ENCODE measurements around the gene FAT1.

FAT1 gene

DNA sequence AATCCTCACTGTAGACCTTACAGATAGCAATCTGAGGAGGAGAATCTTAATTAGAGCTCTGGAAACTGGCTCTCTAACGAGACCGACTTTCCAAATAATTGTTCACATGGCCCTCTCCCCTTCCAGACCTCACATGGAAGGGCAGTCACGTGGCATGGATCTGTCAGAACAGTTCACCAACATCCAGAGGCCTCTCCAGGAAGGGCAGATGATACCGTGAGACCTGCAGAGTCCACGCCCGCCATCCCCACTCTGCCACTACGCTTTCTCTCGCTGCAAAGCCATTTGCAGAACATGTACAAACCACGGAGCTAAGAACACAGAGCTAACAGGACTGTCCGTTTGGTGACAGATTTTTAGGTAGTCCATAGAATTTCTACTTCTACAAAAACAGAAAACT is 20.7 kb downstream of the FAT1 start:
- TF ChIP-seq CTCF (IDR thresholded peaks at IDR 0.05; ENCODE audit: low read depth, low read length, missing control alignments) = no peak
- in situ Hi-C loops (cut with HindIII; ENCODE audit: low sequenced_read_pairs) = no loop called here
- DNase-seq (ENCODE audit: low read depth) = no peak
- H3K4me3 ChIP-seq (ENCODE audit: low read depth, low read length) = no peak overlapping the region

GRCh38 chr4:186702297-186702696 is 21.4 kb downstream of the FAT1 start:
- no peak overlapping the region for H3K4me3 ChIP-seq (ENCODE audit: low read depth, low read length)
- no peak for DNase-seq (ENCODE audit: low read depth)
- TF ChIP-seq CTCF (IDR thresholded peaks at IDR 0.05; ENCODE audit: low read depth, low read length, missing control alignments) = no peak
- in situ Hi-C loops (cut with HindIII; ENCODE audit: low sequenced_read_pairs) = no loop called here

DNA sequence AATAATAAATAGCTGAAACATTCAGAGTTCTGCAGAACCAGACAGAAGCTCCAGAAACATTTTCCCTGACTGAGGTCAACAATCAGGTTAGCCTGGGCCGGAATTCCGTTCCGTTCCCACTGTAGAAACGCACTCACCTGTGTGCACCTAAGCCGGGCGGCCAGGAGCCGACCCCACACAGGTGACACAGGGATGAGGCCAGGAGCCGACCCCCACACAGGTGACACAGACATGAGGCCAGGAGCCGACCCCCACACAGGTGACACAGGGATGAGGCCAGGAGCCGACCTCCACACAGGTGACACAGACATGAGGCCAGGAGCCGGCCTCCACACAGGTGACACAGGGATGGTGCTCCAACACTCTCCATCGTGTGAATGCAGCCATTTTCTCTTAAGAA is 21.9 kb downstream of the FAT1 start:
- H3K4me3 ChIP-seq (ENCODE audit: low read depth, low read length) = no peak overlapping the region
- TF ChIP-seq CTCF (IDR thresholded peaks at IDR 0.05; ENCODE audit: low read depth, low read length, missing control alignments) = no peak
- DNase-seq (ENCODE audit: low read depth) = no peak
- in situ Hi-C loops (cut with HindIII; ENCODE audit: low sequenced_read_pairs) = no loop called here

- peak; percentile 62 for DNase-seq (ENCODE audit: low read depth)
- H3K4me3 ChIP-seq (ENCODE audit: low read depth, low read length) = peak overlapping the region; percentile 7
- TF ChIP-seq CTCF (IDR thresholded peaks at IDR 0.05; ENCODE audit: low read depth, low read length, missing control alignments) = no peak
- in situ Hi-C loops (cut with HindIII; ENCODE audit: low sequenced_read_pairs) = no loop called here
Observed at GRCh38 chr4:186701273-186701672, 22.4 kb downstream of the FAT1 start.

DNA sequence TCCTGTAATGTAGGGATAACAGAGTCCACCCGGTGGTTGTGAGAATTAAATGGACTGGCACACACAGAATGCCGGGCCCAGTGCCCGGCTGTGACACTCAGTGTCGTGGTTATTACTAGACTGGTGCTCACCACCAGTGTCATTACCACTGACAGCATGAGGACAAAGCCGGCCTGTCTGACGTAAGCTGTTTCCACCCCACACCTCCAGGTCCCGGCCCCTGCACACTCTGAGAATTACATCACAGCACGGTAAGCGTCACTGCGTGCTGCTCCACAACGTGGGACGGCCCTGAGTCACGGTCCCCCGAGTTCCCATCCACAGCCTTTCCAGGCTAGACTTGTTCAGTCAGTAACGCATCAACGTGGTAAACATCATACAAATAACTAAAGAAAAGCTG is 22.9 kb downstream of the FAT1 start:
- in situ Hi-C loops (cut with HindIII; ENCODE audit: low sequenced_read_pairs) = no loop called here
- DNase-seq (ENCODE audit: low read depth) = peak; percentile 61
- no peak overlapping the region for H3K4me3 ChIP-seq (ENCODE audit: low read depth, low read length)
- no peak for TF ChIP-seq CTCF (IDR thresholded peaks at IDR 0.05; ENCODE audit: low read depth, low read length, missing control alignments)

DNA sequence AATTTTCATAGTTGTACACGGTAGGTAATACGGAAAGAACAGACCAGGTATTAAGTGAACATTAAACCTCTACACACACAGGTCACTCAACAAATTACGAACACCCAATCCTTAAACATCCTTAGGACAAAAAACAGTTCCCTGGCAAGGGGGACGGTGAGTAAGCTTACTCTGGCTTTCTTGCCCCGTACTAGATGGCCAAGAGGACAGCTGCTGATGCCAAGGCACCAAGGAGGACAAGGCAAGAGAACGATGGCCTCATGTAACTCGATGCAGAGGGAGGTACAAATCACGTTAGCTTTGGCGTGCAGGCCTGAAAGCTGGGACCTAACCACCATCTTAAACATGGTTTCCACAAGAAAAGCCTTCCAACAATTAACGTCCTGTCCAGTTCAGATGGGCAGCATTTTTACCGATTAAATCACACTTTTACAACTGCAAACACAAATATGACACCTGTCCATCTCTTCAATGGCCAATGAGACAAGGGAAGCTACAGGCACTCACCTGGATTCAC is 23.7 kb downstream of the FAT1 start:
- in situ Hi-C loops (cut with HindIII; ENCODE audit: low sequenced_read_pairs) = no loop called here
- no peak overlapping the region for H3K4me3 ChIP-seq (ENCODE audit: low read depth, low read length)
- DNase-seq (ENCODE audit: low read depth) = no peak
- no peak for TF ChIP-seq CTCF (IDR thresholded peaks at IDR 0.05; ENCODE audit: low read depth, low read length, missing control alignments)

DNA sequence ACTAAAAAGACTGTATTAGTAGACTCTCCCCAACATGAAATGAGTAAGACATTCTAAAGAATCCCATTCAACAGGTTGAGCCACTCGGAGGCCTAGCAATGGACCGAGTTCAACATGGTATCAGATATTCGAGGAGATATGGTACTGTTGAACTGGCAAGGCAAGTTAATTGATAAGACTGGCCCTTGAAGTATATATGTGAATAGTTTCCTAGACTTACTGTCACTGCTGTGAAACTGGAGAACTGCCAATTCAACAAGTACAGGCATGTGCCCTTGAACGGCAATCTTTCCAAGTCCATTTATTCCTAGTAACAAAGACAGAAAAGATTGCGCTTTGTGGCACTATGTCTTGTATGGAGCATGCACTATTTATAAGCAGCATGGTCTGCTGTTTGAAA is 24.4 kb downstream of the FAT1 start:
- in situ Hi-C loops (cut with HindIII; ENCODE audit: low sequenced_read_pairs) = no loop called here
- no peak for TF ChIP-seq CTCF (IDR thresholded peaks at IDR 0.05; ENCODE audit: low read depth, low read length, missing control alignments)
- H3K4me3 ChIP-seq (ENCODE audit: low read depth, low read length) = no peak overlapping the region
- no peak for DNase-seq (ENCODE audit: low read depth)

Measured in astrocyte of the cerebellum (primary cell).